ENCODE measurements around the gene FXR1.

- no peak for TF ChIP-seq CTCF (IDR thresholded peaks at IDR 0.05)
- no peak for TF ChIP-seq POLR2A (IDR thresholded peaks at IDR 0.05)
These were observed 74.9 kb downstream of the FXR1 start for GRCh38 chr3:180987344-180987743.
